Esophagus squamous epithelium (tissue), 4 donors: ENCODE results near the gene AMDHD1.

Experiments used
- CTCF ChIP-seq, 6 experiments: fragments of 450-650 bp in 4 of 6; fragments of 200-600 bp in 2 of 6; sonication (generic) in 2 of 6; IDR thresholded peaks; one replicate each; pipeline ENCODE4 v1.5.1; 2016 to 2019; ENCODE audit warnings: antibody characterized with exemption in 6 of 6, mild to moderate bottlenecking in 4 of 6, moderate library complexity in 4 of 6
- POLR2A ChIP-seq, 4 donors: fragments of 450-650 bp; IDR thresholded peaks; one replicate each; pipeline ENCODE4 v1.6.1; 2017; ENCODE audit warnings: antibody characterized with exemption in 4 of 4, mild to moderate bottlenecking in 4 of 4, moderate library complexity in 3 of 4

- TF ChIP-seq POLR2A (IDR thresholded peaks at IDR 0.05) (no peak), CTCF (IDR thresholded peaks at IDR 0.05) (no peak)
These were observed 64.6 kb downstream of the AMDHD1 start for GRCh38 chr12:96007729-96008128.
